SKM-1 (cell line): ENCODE measurements around the gene CD248.

Experiments used
- DNase-seq: peaks from one replicate; lab custom pipeline; 2025; ENCODE audit not compliant: unreplicated experiment; lab: John Stamatoyannopoulos, UW

The CD248 gene

DNA sequence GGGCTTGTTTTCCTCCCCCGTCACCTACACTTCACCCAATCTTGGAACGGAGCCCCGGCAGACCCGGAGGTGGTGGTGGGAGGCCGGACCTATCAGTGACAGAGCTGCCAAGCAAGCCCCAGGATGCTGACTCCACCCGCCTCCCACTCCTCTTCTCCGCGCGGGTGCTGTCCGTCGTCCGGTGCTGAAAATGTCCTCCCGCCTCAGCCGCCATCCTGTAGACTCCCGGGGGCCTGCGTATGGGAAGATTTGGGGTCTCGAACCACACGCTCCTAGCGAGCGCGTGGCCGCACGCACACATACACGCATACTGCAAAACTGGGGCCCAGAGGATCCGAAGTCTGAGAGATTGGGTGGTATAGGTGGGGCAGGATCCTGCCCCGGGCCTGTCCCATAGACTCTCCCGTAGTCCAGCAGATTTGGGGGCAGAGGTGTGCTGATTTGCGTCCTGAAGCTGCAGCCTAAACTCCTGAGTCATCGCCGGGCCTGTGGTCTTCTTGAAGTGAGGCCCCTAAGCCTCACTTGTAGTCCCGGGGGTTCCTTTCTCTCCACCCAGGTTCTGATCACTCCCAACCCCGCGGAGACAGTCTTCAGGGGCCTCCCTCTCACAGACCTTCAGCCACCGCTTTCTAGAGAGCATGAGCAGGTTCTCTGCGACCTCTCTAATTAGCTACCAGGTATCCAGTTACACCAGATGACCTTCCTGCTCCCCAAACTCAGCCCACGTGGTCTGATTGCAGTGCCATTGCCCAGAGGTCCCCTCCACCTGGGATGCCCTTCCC is 27.1 kb downstream of the CD248 start:
- DNase-seq, result peak; percentile 46

- peak; percentile 97 for DNase-seq
Measured at GRCh38 chr11:66288671-66289547, 27.9 kb downstream of the CD248 start, which contains the start of gene YIF1A. TSS of gene YIF1A (minus strand) at chr11:66289143. CDS start at chr11:66288985, 158 bp downstream.

- DNase-seq, result no peak
Measured at GRCh38 chr11:66287889-66288670, 28.8 kb downstream of the CD248 start.

DNA sequence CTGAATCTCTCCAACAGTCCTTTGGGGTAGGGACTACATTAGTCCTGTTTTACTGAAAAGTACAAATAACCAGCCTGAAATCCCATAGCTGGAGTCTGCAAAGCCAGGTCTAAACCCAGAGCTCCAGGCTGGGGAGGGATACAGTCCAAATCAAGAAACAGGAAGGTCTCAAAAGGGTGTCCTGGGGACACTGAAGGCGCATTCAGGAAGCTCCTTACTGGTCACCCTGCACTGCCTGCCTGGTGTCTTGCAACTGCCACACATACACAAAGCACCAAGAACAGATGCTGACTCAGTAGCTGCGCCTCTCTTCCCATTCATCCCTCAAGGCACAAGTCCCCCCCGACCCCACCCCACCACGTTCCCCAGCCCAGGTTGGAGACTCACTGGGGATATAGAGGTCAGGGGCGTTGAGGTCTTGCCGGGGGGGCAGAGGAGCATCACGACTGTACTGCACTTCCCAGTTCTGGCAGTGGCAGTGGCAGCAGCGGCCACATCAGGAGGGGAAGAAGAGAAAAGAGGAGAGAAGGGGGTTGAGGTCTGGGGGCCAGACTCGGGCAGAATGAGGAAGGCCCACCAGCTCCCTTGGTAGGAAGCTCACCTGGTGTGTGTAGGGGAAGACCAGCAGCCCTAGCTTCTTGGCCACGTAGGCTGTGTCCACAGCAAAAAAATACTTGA is 29.5 kb downstream of the CD248 start:
- DNase-seq, result no peak

DNA sequence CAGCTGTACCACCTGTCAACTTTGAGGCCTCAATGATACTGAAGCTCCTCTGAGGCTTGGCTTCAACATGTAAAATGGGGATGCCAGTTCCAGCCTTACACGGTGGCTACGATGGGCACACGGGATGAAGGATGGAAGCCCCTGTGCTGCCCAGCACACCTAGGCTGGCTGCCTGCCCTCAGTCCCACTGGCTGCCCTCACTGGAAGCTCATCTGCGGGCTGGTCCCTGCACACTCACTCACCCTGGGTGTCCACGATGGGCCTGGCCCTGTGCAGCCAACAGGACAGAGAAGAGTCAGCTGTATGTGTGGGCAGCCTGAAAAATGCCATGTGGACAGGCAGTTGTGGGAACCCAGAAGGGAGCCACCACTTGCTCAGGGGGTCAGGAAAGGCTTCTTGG is 30.1 kb downstream of the CD248 start:
- DNase-seq, result no peak

DNA sequence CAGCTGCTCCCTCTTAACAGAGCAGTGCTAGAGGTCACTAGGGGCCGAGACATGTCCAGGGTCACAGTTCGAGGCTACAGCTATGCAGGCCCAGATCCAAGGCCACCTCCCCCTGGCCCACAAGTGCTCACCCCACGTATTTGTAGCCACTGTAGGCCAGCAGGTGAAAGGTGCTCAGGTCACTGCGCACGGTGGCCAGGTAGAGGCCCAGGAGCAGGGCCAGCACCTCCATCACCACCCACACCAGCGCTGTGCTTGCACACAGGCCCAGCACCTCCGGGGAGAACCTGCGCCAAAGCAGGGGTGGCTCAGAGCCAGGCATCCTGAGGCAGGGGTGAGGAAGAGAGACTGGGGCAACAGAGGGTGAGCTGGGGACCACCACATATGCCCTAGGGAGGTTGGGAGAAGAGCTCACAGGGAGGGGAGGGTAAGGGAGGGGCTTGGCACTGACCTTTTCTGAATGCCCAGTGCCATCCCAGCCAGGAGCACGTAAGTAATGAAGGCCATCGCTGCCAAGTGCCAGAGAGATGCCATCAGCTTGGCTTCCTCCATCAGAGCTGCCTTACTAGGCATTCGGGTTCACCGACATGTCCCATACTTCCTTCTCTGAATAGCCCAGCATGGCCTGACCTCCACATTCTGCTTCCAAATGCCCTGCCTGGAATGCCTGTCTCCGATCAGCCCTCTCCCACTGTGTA is 31.4 kb downstream of the CD248 start:
- DNase-seq, result no peak

DNA sequence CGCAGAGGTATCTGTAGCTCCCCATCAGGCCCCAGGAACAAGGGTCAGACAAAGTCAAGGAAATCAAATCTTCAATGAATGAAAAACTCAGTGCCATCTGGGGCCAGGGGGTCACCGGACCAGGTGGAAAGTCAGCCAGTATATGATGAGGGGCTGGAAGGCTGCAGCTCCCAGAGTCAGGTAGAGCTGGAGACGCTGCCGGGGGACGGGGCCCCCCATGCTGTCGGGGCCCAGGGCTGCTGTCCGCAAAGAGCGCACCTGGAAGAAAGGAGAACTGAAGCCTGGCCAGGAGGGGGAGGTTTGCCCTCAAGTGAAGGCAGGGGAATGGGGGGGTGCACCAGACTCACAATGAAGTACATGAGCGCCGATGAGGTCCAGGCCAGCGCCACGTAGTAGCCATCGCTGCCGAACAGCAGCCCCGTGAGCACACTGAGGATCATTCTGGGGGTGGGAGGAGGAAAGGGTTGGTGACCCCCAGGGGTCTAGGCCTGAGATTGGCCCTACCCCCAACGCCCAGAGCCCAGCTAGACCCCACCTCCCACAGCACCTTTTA is 32.2 kb downstream of the CD248 start:
- DNase-seq, result no peak

DNA sequence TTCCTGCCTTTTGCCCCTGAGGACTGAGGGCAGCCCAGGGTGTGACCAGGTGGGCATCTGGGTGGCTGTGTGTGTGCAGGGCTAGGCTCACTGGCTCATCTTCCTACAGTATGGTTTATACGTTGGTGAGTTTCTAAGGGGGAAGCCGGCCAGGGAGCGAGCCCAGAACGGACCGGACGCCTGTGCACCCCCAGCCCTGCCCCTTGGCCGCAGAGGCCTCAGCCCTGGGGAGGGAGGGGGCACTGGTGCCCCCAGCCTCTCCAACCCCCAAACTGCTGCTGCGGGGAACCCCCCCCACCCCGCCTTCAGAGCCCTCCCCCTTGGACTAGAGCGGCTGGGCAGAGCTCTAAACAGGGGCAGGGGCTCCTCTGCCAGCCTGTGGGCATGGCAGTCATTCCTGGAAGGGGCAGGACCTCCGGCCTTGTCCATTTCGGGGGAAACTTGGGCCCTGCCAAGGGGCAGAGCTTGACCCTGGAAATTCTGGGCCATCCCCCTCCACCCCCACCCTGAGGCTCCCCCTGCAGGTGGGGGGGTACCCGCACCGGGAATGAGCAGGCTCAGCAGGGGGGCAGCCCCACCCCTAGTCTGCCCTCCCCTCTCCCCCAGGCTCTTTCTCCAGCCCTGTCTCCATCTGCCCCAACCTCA is 33.3 kb downstream of the CD248 start:
- no peak for DNase-seq

GRCh38 chr11:66282468-66283455 is 34.1 kb downstream of the CD248 start:
- peak; percentile 92 for DNase-seq

GRCh38 chr11:66281776-66282467 is 34.9 kb downstream of the CD248 start:
- no peak for DNase-seq

DNA sequence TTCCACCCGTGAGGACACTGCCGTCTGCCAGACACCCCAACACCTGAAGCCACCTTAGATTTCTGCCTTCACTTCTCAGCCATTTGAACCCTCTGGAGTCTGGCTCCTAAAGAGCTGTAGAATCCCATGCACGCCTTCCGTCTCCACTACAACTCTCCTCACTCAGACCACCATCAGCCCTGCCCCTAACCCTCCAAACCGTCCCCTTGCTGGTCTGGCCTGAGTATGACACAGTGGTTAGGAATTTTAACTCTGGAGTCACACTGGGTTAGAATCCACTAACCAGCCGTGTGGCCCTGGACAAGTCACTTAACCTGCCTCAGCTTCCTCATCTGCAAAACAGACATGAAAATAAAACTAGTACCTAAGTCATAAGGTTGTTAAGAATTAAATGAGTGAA is 35.8 kb downstream of the CD248 start:
- no peak for DNase-seq

DNA sequence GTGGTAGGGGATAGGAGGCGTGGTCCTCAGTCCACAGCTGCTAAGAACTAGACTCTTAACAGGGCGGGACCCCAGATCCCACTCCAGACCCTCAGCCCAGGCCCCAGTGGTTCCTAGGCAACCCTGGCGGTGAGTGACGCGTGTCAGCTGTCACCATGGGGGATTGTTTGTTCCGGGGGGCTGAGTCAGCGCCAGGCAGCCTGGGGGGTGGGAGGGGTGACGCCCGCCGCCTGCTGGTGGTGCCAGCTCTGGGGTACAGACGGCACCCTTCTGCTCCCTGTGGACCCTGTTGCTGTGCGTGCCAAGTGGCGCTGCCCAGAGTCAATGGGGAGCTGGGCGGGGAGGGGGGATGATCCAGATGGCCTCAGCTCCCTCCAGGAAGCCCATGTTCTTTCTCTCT is 36.4 kb downstream of the CD248 start:
- no peak for DNase-seq

- DNase-seq, result no peak
Measured at GRCh38 chr11:66279092-66279734, 37.6 kb downstream of the CD248 start.

GRCh38 chr11:66278363-66279091 is 38.3 kb downstream of the CD248 start:
- no peak for DNase-seq

- no peak for DNase-seq
Measured at GRCh38 chr11:66277471-66278362, 39.1 kb downstream of the CD248 start, which contains the start of gene CNIH2. TSS of gene CNIH2 (plus strand) at chr11:66278175. CDS start at chr11:66278457, 282 bp downstream.
